OCI-LY3 (cell line): ENCODE results near the gene HSF4.

Source experiments
- H2AFZ ChIP-seq: fragments of 200-600, 300-600 bp; shearing (Covaris generic); 2 replicates; pipeline ENCODE4 v1.6.0; 2014; ENCODE audit warnings: antibody characterized with exemption, low read depth, low read length
- H3K27ac ChIP-seq: fragments of 200-600, 300-600 bp; sonication (generic); 2 replicates; pipeline ENCODE4 v1.5.1; 2014; ENCODE audit warnings: mild to moderate bottlenecking, low read length, moderate library complexity, mixed read lengths
- H3K27me3 ChIP-seq: fragments of 200-600, 300-600 bp; sonication (generic); 2 replicates; pipeline ENCODE4 v1.6.1; 2014; ENCODE audit warnings: low read depth, low read length, mixed read lengths
- H3K36me3 ChIP-seq: fragments of 200-600, 300-600 bp; sonication (generic); replicated peaks from 2 replicates; pipeline ENCODE3; 2014; ENCODE audit warnings: low read depth, low read length, mixed read lengths
- H3K4me1 ChIP-seq: fragments of 300-600, 200-600 bp; sonication (generic); 2 replicates; pipeline ENCODE4 v1.6.1; 2014; ENCODE audit warnings: low read length, mixed read lengths
- H3K4me2 ChIP-seq: fragments of 200-600, 300-600 bp; sonication (generic); 2 replicates; pipeline ENCODE4 v1.6.1; 2014; ENCODE audit warnings: low read length, mixed read lengths
- H3K4me3 ChIP-seq: fragments of 300-600, 200-600 bp; sonication (generic); 2 replicates; pipeline ENCODE4 v1.5.1; 2014; ENCODE audit warnings: antibody characterized with exemption, mild to moderate bottlenecking, low read length, moderate library complexity
- H3K79me2 ChIP-seq: fragments of 300-600, 200-600 bp; shearing (Covaris generic); 2 replicates; pipeline ENCODE4 v1.6.1; 2014; ENCODE audit warnings: mild to moderate bottlenecking, low read length, mixed read lengths
- H3K9ac ChIP-seq: fragments of 300-600, 200-600 bp; shearing (Covaris generic); 2 replicates; pipeline ENCODE4 v1.6.0; 2014; ENCODE audit warnings: mild to moderate bottlenecking, low read length, moderate library complexity
- H3K9me3 ChIP-seq: fragments of 200-600, 300-600 bp; shearing (Covaris generic); 2 replicates; pipeline ENCODE4 v1.6.1; 2014; ENCODE audit warnings: low read length, mixed read lengths; ENCODE audit not compliant: insufficient read depth
- H4K20me1 ChIP-seq: fragments of 200-600, 300-600 bp; sonication (generic); 2 replicates; pipeline ENCODE4 v1.6.1; 2016; ENCODE audit warnings: low read length, mixed read lengths; ENCODE audit not compliant: insufficient read depth
- CTCF ChIP-seq: fragments of 200-600, 300-600 bp; sonication (generic); IDR thresholded peaks from 2 replicates; pipeline ENCODE4 v1.5.1; 2014; ENCODE audit warnings: antibody characterized with exemption, low read length, low read depth
- EZH2phosphoT487 ChIP-seq: fragments of 200-600 bp; shearing (Covaris generic); IDR thresholded peaks from 2 replicates; pipeline ENCODE4 v1.6.1; 2018; ENCODE audit warnings: antibody characterized with exemption, mixed run types, low read depth

HSF4 gene

GRCh38 chr16:67141391-67141790 lies 23.2 kb upstream of the HSF4 start:
- H3K36me3 ChIP-seq, result peaks cover 50% of the 10 kb centered on the region
- H2AFZ ChIP-seq, result no peak overlapping the region
- H3K27ac ChIP-seq, result no peak overlapping the region
- no peak overlapping the region for H3K9ac ChIP-seq
- H3K4me2 ChIP-seq, result no peak overlapping the region
- TF ChIP-seq EZH2phosphoT487, result no peak
- TF ChIP-seq CTCF, result no peak
- H3K4me3 ChIP-seq, result no peak overlapping the region
- H3K27me3 ChIP-seq, result no peaks in the 10 kb centered on the region
- no peaks in the 10 kb centered on the region for H4K20me1 ChIP-seq
- H3K9me3 ChIP-seq, result no peaks in the 10 kb centered on the region
- H3K4me1 ChIP-seq, result no peaks in the 10 kb centered on the region
- H3K79me2 ChIP-seq, result no peaks in the 10 kb centered on the region

- Histone ChIP-seq H3K36me3 (peaks cover 55% of the 10 kb centered on the region), H3K27me3 (no peaks in the 10 kb centered on the region), H3K27ac (no peak overlapping the region), H3K4me3 (no peak overlapping the region), H3K9ac (no peak overlapping the region), H4K20me1 (no peaks in the 10 kb centered on the region), H3K9me3 (no peaks in the 10 kb centered on the region), H3K4me2 (no peak overlapping the region), H3K79me2 (no peaks in the 10 kb centered on the region), H3K4me1 (no peaks in the 10 kb centered on the region), H2AFZ (no peak overlapping the region)
- no peak for TF ChIP-seq CTCF
Observed at GRCh38 chr16:67142342-67142741, 22.2 kb upstream of the HSF4 start.

GRCh38 chr16:67144943-67145342 lies 19.6 kb upstream of the HSF4 start:
- H3K4me2 ChIP-seq, result no peak overlapping the region
- no peaks in the 10 kb centered on the region for H3K27me3 ChIP-seq
- no peaks in the 10 kb centered on the region for H3K9me3 ChIP-seq
- TF ChIP-seq CTCF (no peak), EZH2phosphoT487 (no peak)
- no peaks in the 10 kb centered on the region for H3K79me2 ChIP-seq
- H2AFZ ChIP-seq, result no peak overlapping the region
- H3K4me3 ChIP-seq, result no peak overlapping the region
- no peak overlapping the region for H3K9ac ChIP-seq
- H3K27ac ChIP-seq, result no peak overlapping the region
- no peaks in the 10 kb centered on the region for H3K4me1 ChIP-seq
- H3K36me3 ChIP-seq, result peaks cover 56% of the 10 kb centered on the region
- H4K20me1 ChIP-seq, result no peaks in the 10 kb centered on the region

- Histone ChIP-seq H3K36me3 (peaks cover 49% of the 10 kb centered on the region), H4K20me1 (no peaks in the 10 kb centered on the region), H3K27ac (no peak overlapping the region), H3K4me1 (no peaks in the 10 kb centered on the region), H3K4me3 (no peak overlapping the region), H3K4me2 (no peak overlapping the region), H3K9me3 (no peaks in the 10 kb centered on the region), H3K27me3 (no peaks in the 10 kb centered on the region), H2AFZ (no peak overlapping the region), H3K79me2 (no peaks in the 10 kb centered on the region), H3K9ac (no peak overlapping the region)
- TF ChIP-seq CTCF, result no peak
- TF ChIP-seq EZH2phosphoT487, result no peak
Observed at GRCh38 chr16:67145746-67146145, 18.8 kb upstream of the HSF4 start.
